ENCODE results near the gene APOA5.

- TF ChIP-seq CTCF (conservative IDR thresholded peaks at IDR 0.05) (no peak), EZH2 (IDR thresholded peaks at IDR 0.05; ENCODE audit: low read depth) (no peak)
Observed at GRCh38 chr11:116823031-116823843, 31.6 kb upstream of the APOA5 start, which contains the start of gene APOA4.

Data from PC-9 (cell line).